ENCODE results near the gene FGF10.

- TF ChIP-seq, protein P1, sequence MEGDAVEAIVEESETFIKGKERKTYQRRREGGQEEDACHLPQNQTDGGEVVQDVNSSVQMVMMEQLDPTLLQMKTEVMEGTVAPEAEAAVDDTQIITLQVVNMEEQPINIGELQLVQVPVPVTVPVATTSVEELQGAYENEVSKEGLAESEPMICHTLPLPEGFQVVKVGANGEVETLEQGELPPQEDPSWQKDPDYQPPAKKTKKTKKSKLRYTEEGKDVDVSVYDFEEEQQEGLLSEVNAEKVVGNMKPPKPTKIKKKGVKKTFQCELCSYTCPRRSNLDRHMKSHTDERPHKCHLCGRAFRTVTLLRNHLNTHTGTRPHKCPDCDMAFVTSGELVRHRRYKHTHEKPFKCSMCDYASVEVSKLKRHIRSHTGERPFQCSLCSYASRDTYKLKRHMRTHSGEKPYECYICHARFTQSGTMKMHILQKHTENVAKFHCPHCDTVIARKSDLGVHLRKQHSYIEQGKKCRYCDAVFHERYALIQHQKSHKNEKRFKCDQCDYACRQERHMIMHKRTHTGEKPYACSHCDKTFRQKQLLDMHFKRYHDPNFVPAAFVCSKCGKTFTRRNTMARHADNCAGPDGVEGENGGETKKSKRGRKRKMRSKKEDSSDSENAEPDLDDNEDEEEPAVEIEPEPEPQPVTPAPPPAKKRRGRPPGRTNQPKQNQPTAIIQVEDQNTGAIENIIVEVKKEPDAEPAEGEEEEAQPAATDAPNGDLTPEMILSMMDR (IDR thresholded peaks at IDR 0.05; ENCODE audit: low read length) = no peak
- TF ChIP-seq EZH2 (optimal IDR thresholded peaks at IDR 0.05; ENCODE audit: low read depth, low read length) (no peak), EZH2phosphoT487 (IDR thresholded peaks at IDR 0.05; ENCODE audit: low read length) (no peak)
Measured at GRCh38 chr5:44387921-44388320, 1.3 kb downstream of the FGF10 start.
